GM12864 (cell line): ENCODE data around the gene FCSK.
"Not testable (repeated sequence)": the region's sequence is repeated elsewhere in the genome, so short reads cannot be mapped to it uniquely, and the experiment has no call there.

Experiments used
- DNase-seq: peaks from one replicate; pipeline ENCODE4 v3.0.0-alpha.2; 2011; ENCODE audit warnings: low read depth
- H3K4me3 ChIP-seq: 2 replicates; pipeline ENCODE4 v1.5.1; 2011; ENCODE audit warnings: mild to moderate bottlenecking, low read depth, low read length, control low read depth
- CTCF ChIP-seq: IDR thresholded peaks from 2 replicates; pipeline ENCODE4 v1.5.1; 2011; ENCODE audit warnings: low read depth, mild to moderate bottlenecking, moderate library complexity, low read length, control low read depth, inconsistent platforms; ENCODE audit errors: missing control alignments

The FCSK gene

GRCh38 chr16:70438969-70439862 is 15.2 kb upstream of the FCSK start, which contains the start of gene ST3GAL2:
Gene ST3GAL2, minus strand, starts transcription at chr16:70439100. Its CDS starts 40,570 bp downstream, at chr16:70398530.
- peak; percentile 6 for TF ChIP-seq CTCF
- peak; percentile 78 for DNase-seq
- H3K4me3 ChIP-seq, result peak within 1 kb of the TSS; percentile 81

GRCh38 chr16:70440009-70440692 is 14.2 kb upstream of the FCSK start:
- no peak for TF ChIP-seq CTCF
- H3K4me3 ChIP-seq, result no peak overlapping the region
- no peak for DNase-seq

GRCh38 chr16:70441406-70441990 is 12.9 kb upstream of the FCSK start:
- no peak overlapping the region for H3K4me3 ChIP-seq
- no peak for TF ChIP-seq CTCF
- DNase-seq, result no peak

- no peak for DNase-seq
- no peak overlapping the region for H3K4me3 ChIP-seq
- TF ChIP-seq CTCF, result no peak
Observed at GRCh38 chr16:70442344-70442743, 12.1 kb upstream of the FCSK start.

GRCh38 chr16:70444249-70445063 is 9.9 kb upstream of the FCSK start:
- TF ChIP-seq CTCF, result no peak
- H3K4me3 ChIP-seq, result no peak overlapping the region
- no peak for DNase-seq

GRCh38 chr16:70448075-70448474 is 6.3 kb upstream of the FCSK start:
- H3K4me3 ChIP-seq, result no peak overlapping the region
- no peak for DNase-seq
- no peak for TF ChIP-seq CTCF

- H3K4me3 ChIP-seq, DNase-seq: not testable (repeated sequence)
Observed at GRCh38 chr16:70450142-70451003, 4.0 kb upstream of the FCSK start.

- H3K4me3 ChIP-seq, DNase-seq: not testable (repeated sequence)
Observed at GRCh38 chr16:70451004-70451340, 3.4 kb upstream of the FCSK start.
